Superior temporal gyrus (tissue), 1 donor: ENCODE data around the gene CNTNAP2.

ENCODE experiments used
- DNase-seq: peaks from one replicate; pipeline ENCODE4 v3.0.0-alpha.2; 2016; ENCODE audit errors: extremely low spot score

The CNTNAP2 gene

GRCh38 chr7:147829016-147829415, 1712.4 kb downstream of the CNTNAP2 start:
- peak; percentile 34 for DNase-seq

- DNase-seq: no peak
Observed at GRCh38 chr7:147833557-147833956, 1717.0 kb downstream of the CNTNAP2 start.

DNA sequence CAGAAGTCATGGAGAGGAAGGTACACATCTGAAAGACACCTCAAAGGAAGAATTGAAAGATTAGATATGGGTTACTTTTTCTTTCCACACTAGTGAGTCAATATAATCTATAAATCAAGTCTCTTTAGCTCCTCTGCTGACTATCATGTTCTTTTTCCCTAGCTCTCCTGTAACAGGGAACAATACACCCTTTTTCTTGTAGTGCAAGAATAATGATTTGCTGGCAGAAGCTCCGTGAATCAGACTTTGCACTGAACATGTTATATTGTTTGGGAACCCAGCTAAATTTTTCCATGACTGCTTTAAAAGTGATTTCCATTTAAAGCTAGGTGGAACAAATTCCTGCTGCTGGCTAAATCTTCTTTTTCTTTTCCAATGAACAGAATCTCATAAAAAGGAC, 1717.4 kb downstream of the CNTNAP2 start:
- DNase-seq: peak; percentile 63

GRCh38 chr7:147852833-147853232, 1736.2 kb downstream of the CNTNAP2 start:
- no peak for DNase-seq

- DNase-seq: no peak
Observed at GRCh38 chr7:147857152-147858140, 1740.8 kb downstream of the CNTNAP2 start.

GRCh38 chr7:147858421-147858820, 1741.8 kb downstream of the CNTNAP2 start:
- no peak for DNase-seq

- DNase-seq: no peak
Observed at GRCh38 chr7:147859033-147859432, 1742.4 kb downstream of the CNTNAP2 start.

GRCh38 chr7:147859486-147859885, 1742.9 kb downstream of the CNTNAP2 start:
- no peak for DNase-seq

DNA sequence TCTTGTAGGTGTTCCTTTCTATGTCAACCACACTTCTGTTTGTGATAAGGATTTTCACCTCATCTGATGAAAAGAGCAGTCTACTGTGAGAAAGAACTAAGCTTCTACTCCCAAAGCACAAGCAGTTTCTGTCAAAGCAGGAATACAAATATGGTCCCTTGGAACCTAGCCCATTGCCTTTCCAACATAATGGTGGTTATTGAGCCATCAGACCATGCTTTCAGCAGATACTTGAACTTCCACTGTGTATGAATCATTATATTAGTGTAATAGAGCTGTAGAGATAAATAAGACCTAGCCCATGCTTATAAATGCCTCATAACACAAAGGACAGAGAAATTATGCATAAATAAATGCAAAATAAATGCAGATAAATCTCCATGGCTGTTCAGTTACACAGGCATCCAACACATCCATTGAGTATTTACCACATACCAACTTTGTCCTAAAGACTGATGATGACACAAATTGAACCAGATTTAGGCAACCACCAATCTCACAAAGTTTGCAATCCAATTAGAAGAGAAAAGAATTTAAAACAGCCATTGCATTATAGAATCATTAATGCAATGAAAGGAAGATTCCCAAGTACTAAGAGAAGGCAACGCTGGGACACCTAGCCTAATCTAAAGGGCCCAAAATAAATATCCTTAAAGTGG, 1744.6 kb downstream of the CNTNAP2 start:
- DNase-seq: peak; percentile 80

DNA sequence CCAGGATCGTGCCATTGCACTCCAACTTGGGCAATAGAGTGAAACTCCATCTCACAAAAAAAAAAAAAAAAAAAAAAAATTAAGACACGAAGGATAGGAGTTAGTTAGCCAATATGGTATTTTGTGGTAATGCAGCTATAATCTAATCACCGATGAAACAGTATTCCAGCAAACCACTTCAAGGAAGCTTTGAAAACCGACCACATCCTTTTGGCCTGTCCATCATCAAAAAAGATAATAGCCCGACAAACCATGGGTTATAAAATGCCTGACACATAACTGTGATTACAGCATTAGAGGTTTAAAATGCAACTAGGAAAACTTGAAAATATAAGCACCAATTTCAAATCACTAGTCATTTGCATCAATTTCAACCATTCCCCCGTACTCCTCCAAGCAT, 1745.3 kb downstream of the CNTNAP2 start:
- DNase-seq: no peak

- no peak for DNase-seq
Observed at GRCh38 chr7:147869456-147869855, 1752.9 kb downstream of the CNTNAP2 start.

DNA sequence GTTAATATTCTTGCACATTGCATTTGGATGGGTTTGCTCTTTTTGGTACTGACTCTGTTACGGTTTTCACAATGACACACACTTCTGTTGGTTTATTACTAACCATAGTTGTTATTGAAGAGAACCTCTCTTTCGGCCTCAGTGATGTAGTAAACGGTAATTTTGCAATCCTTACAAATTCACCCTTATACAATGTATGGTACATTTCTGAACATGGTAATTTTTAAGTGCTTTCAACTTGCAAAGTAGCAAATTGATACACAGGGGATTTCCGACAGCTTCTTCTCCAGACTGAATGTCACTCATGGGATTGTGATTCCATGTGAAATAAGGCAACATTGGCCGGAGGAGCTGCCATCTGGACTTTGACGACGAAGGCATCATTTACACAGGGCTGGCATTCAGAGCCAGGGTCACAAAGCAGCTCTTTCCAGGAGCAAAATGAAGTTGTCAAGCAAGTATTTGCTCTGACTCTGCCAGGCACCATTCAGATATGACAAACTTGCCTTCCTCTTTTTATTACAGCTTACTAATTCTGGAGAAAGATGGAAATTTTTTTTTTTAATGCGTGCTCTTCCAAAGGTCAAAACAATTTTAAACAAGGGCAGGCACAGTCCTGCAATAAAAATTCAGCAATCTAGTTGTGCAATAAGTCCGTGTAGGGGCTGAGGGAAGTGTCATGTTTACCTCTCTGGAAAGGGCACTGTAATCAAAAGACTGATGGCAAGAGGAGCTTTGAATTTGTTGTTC, 1762.5 kb downstream of the CNTNAP2 start:
- peak; percentile 73 for DNase-seq

DNA sequence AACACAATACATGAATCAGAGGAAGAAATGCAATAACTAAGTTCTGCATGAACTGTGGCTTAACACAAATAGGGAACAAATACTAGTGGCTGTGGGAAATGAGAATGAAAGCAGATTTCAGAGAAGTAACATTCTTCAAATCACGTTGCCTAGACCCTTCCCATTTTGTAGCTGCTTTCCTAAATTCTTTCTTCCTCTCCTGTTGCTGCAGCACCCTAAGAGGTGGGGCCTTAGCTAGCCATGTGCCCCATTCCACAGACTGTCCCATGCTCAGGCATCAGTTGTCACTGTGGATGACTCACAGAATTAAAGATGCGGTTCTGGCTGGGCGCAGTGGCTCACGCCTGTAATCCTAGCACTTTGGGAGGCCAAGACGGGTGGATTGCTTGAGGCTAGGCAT, 1769.3 kb downstream of the CNTNAP2 start:
- DNase-seq: no peak

DNA sequence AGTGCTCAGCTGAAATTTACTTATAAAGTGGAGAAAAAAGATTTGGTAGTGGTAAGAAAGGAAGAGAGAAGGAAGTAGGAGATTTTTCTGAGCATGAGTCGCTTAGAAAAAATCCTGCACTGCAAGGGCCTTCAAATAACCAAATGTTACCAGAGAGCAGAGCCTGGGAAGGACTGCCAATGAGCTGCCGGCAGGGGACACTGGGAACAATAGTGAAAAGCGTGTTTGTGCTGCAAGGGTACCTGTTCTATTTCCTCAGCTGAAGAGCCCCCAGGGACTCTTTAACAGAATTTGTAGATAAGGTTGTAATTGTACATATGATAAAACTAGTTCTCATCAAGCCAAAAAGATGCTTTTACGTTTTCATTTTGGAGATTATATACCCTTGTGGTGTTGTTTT, 1777.7 kb downstream of the CNTNAP2 start:
- DNase-seq: peak; percentile 69

GRCh38 chr7:147896121-147896520, 1779.5 kb downstream of the CNTNAP2 start:
- no peak for DNase-seq

DNA sequence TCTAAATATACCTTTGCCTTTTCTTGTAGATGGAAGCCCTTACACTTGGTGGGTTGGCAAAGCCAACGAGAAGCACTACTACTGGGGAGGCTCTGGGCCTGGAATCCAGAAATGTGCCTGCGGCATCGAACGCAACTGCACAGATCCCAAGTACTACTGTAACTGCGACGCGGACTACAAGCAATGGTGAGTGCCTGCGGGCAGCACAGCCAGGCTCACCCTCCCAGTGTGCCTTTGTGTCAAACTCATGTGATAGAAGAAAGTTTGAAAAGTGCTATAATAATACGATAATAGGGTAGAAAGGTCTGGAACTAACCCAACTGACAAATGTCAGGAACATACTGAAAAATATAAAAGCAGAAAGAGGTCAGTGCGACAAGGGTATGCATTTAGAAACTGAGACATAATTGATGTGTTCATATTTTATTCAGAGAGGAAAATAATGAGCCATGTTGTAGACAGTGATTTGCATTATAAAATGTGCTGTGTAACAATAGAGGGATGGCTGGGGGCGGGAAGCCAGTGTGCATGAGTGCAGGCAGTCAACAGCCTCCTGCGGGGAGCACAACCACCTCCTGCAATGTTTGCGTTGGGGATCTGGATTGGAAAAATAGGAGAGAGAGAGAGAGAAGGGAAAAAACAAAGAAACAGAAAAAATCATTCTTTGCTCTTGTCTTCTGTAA, 1787.1 kb downstream of the CNTNAP2 start:
- no peak for DNase-seq

DNA sequence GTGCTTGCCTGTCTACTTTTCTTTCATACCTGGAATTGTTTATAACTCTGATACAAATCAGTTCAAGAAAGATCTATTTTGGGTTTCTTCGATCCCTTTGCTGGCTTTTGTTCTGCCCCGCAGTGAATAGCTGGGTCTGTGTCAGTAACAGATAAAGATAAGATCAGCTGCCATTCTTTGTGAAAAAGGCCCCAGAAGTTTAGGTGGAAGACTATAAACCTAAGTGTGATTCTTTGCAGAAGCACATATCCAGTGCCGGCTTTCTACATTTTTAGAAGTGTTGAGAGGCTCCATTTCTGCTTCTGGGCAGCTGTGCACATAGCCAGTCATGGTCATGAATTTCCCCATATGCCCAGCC, 1787.6 kb downstream of the CNTNAP2 start:
- no peak for DNase-seq

GRCh38 chr7:147909431-147910148, 1793.0 kb downstream of the CNTNAP2 start:
- DNase-seq: no peak

DNA sequence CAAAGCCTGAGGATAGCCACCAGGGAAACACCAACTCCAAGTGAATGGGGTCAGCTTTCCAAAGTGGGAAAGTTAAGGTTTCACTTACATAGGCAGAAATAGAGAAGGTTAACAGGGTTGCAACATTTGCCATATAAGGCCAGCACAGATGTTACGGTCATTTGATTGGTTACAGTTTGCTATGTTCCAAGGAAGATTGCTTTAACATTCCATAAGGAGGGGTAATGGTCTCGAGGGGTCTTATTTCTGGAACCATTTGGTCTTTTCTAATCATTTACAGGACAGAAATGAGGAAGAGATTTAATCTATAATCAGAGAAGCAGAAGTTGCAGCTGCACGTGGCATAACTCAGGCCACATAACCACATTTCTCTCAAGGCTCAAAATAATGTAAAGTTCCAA, 1794.6 kb downstream of the CNTNAP2 start:
- DNase-seq: no peak

GRCh38 chr7:147912291-147912690, 1795.7 kb downstream of the CNTNAP2 start:
- no peak for DNase-seq
